ENCODE results near the gene MANF. TPM values are rescaled to one million over a fixed set of nuclear protein-coding genes. Genes with fewer than 3 reads are reported as not detected.

Gene MANF
- total and polyA plus RNA-seq, 2 of the 4 experiments (the other 2 are of a cell fraction): 65.4 to 122 TPM

DNA sequence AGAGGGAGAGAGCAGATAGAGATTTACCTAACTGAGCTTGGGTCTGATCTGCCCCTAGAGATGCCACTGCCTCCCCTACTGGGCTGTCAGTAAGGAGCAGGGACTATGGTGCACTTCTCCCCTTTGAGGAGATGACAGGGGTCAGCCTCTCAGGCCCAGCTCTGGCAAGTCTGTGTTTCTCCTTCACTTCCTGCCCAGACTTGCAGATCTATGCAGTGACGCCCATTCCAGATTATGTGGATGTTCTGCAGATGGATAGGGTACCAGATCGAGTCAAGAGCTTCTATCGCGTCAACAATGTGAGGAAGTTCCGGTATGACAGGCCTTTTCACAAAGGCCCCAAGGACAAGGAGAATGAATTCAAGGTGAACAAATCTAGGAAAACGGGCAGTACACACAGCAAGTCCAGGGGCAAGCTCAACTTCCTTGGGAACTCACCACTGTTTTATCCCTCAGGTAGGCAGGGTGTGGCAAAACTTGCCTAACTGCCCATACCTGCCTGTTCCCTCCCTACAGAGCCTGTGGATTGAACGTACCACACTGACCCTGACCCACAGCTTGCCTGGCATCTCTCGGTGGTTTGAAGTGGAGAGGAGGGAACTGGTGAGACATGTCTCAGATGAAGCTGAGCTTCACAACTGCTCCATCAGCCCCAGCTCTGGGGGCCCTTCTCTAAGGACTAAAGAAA lies 29.1 kb upstream of the MANF start:
- Histone ChIP-seq H3K4me2 (ENCODE audit: low read depth, low read length) (no peak overlapping the region), H3K9me1 (ENCODE audit: insufficient read depth, low read length) (no peaks in the 10 kb centered on the region), H3K4me1 (ENCODE audit: control insufficient read depth, insufficient read depth, low read length) (no peaks in the 10 kb centered on the region), H3K27me3 (ENCODE audit: control insufficient read depth, insufficient read depth, low read length) (peaks cover 13% of the 10 kb centered on the region), H3K14ac (replicated peaks; ENCODE audit: low read depth, low read length) (no peak overlapping the region), H3K9me3 (ENCODE audit: control insufficient read depth, insufficient read depth, low read length) (no peaks in the 10 kb centered on the region), H2BK120ac (ENCODE audit: low read depth, low read length) (no peak overlapping the region), H3K36me3 (ENCODE audit: control insufficient read depth, insufficient read depth, low read length) (no peaks in the 10 kb centered on the region), H3K9ac (ENCODE audit: low read depth, low read length) (no peak overlapping the region), H4K91ac (ENCODE audit: insufficient read depth, low read depth, low read length) (no peak overlapping the region), H2BK5ac (ENCODE audit: low read depth, low read length, poor library complexity, severe bottlenecking) (no peak overlapping the region), H2AFZ (replicated peaks; ENCODE audit: low read length, poor library complexity) (no peak overlapping the region), H3K56ac (ENCODE audit: extremely low read depth, insufficient read depth, low read length) (no peak overlapping the region), H3K79me1 (ENCODE audit: low read depth in 1 of 2, low read length in 2 of 2) (no peaks in the 10 kb centered on the region), H2BK20ac (ENCODE audit: low read depth, low read length) (no peak overlapping the region), H4K8ac (ENCODE audit: low read depth in 2 of 2, low read length in 2 of 2) (no peak overlapping the region), H3K4me3 (ENCODE audit: insufficient read depth, low read depth, low read length) (no peak overlapping the region), H2BK15ac (ENCODE audit: low read depth, low read length) (no peak overlapping the region), H3K4ac (ENCODE audit: low read depth, low read length) (no peak overlapping the region; the same call in 1 of the 2 replicates), H4K20me1 (ENCODE audit: insufficient read depth, low read length) (no peaks in the 10 kb centered on the region), H4K5ac (ENCODE audit: low read depth, low read length) (no peak overlapping the region), H3K23ac (ENCODE audit: low read depth, low read length) (no peak overlapping the region), H2AK9ac (replicated peaks; ENCODE audit: low read depth, low read length, poor library complexity) (no peak overlapping the region), H2AK5ac (ENCODE audit: low read depth, low read length) (no peak overlapping the region), H3K18ac (ENCODE audit: low read depth, low read length) (no peak overlapping the region), H3K27ac (ENCODE audit: insufficient read depth, low read length) (no peak overlapping the region)
- intact Hi-C loops (cut with micrococcal nuclease) (no loop called here), dilution Hi-C loops (cut with HindIII; ENCODE audit: low sequenced_read_pairs, unreplicated experiment) (loop anchor here (25.0 kb wide), 1 partner anchor 244 kb away; no protein-coding TSS in a partner anchor), in situ Hi-C loops (cut with MboI; ENCODE audit: low sequenced_read_pairs) (no loop called here)
- BruUV-seq (replicated peaks): no TSS peak
- ATAC-seq (ENCODE audit: low read depth) (no peak), DNase-seq (no peak)
- ChIA-PET CTCF (interaction anchor here (1.1 to 1.6 kb wide), 2 partner anchors 16 to 256 kb away, joined by 3 to 4 read pairs; no protein-coding TSS in a partner anchor), POLR2A (ENCODE audit: unreplicated experiment) (no interaction called here)
- 67% methylated on average over 4 of the region's 8 CpGs; no CpG with 5 or more reads in 1 of the 2 experiments for WGBS, 2 experiments (ENCODE audit: extremely low coverage in 2 of 2, insufficient read length in 1 of 2)
- TF ChIP-seq RAD21 (IDR thresholded peaks at IDR 0.05; ENCODE audit: low read length): no peak
- TF ChIP-seq MAZ (IDR thresholded peaks at IDR 0.05; ENCODE audit: borderline replicate concordance, low read depth, low read length): no peak

Data from IMR-90 (cell line).